B cell (primary cell): ENCODE data around the gene GINS3. TPM values are rescaled to one million over a fixed set of nuclear protein-coding genes. Genes with fewer than 3 reads are reported as not detected.

Experiments
- ATAC-seq: fragments of 200-7000 bp; cut with Tn5 transposase; one replicate; pipeline ENCODE4 v1.10.0; 2021; ENCODE audit warnings: low read depth, mild to moderate bottlenecking, moderate number of reproducible peaks, moderate library complexity
- CTCF ChIA-PET: fragments of 350-600 bp; sonication (Branson Sonifier 250); formaldehyde crosslinking; loops from one replicate; lab custom pipeline; 2021; ENCODE audit warnings: antibody characterized with exemption, inconsistent platforms; lab: Charles Lee
- POLR2A ChIA-PET: fragments of 350-600 bp; sonication (Branson Sonifier 250); formaldehyde crosslinking; loops from one replicate; lab custom pipeline; 2021; ENCODE audit warnings: antibody characterized with exemption; lab: Charles Lee
- DNase-seq: peaks from one replicate; pipeline ENCODE4 v3.0.0; 2013
- H2AFZ ChIP-seq: 2 replicates; pipeline ENCODE4 v1.6.1; 2012; ENCODE audit warnings: mild to moderate bottlenecking, low read depth, low read length; ENCODE audit not compliant: insufficient read depth, poor library complexity, severe bottlenecking
- H3K27ac ChIP-seq, 2 donors: 1 replicate in 1 of 2; 2 replicates in 1 of 2; pipeline ENCODE4 v1.5.1; 2012 to 2013; ENCODE audit warnings: low read length in 2 of 2, mild to moderate bottlenecking in 2 of 2, moderate library complexity in 1 of 2
- H3K27me3 ChIP-seq, 4 experiments: fragments of 200-600 bp in 1 of 4; sonication (generic) in 1 of 4; replicated peaks in 1 of 4; 1 replicate in 2 of 4; 2 replicates in 2 of 4; pipeline versions ENCODE4 v1.6.1 to v1.7.0; 2013 to 2016; ENCODE audit warnings: low read length in 3 of 4, mild to moderate bottlenecking in 2 of 4, mixed read lengths in 1 of 4, moderate library complexity in 1 of 4; ENCODE audit not compliant: insufficient read depth in 4 of 4, control insufficient read depth in 3 of 4; ENCODE audit errors: control extremely low read depth in 1 of 4
- H3K36me3 ChIP-seq, 2 experiments: replicated peaks in 1 of 2; 1 replicate in 1 of 2; 2 replicates in 1 of 2; pipeline versions ENCODE4 v1.6.1 to v1.7.1; 2013; ENCODE audit warnings: low read length in 1 of 2; ENCODE audit not compliant: insufficient read depth in 2 of 2, control insufficient read depth in 1 of 2; ENCODE audit errors: control extremely low read depth in 1 of 2, extremely low read depth in 1 of 2
- H3K4me1 ChIP-seq, 2 donors: fragments of 200-600 bp in 1 of 2; sonication (generic) in 1 of 2; 1 replicate in 1 of 2; 2 replicates in 1 of 2; pipeline versions ENCODE4 v1.5.1 to v1.6.1; 2013 to 2017; ENCODE audit warnings: low read length in 2 of 2; ENCODE audit not compliant: control insufficient read depth in 2 of 2, insufficient read depth in 2 of 2
- H3K4me2 ChIP-seq: replicated peaks from 2 replicates; pipeline ENCODE3; 2012; ENCODE audit warnings: mild to moderate bottlenecking, low read depth, low read length; ENCODE audit not compliant: poor library complexity, severe bottlenecking
- H3K4me3 ChIP-seq, 5 experiments: fragments of 200-600 bp in 1 of 5; sonication (generic) in 1 of 5; 1 replicate in 3 of 5; 2 replicates in 2 of 5; pipeline versions ENCODE4 v1.5.1 to v1.7.0; 2011 to 2016; ENCODE audit warnings: low read length in 4 of 5, mild to moderate bottlenecking in 4 of 5, low read depth in 2 of 5, control low read depth in 1 of 5, moderate library complexity in 1 of 5; ENCODE audit not compliant: insufficient read depth in 1 of 5; ENCODE audit errors: control extremely low read depth in 1 of 5, extremely low read depth in 1 of 5
- H3K79me2 ChIP-seq: fragments of 200-600 bp; sonication (generic); one replicate; pipeline ENCODE4 v1.6.0; 2016; ENCODE audit warnings: low read length; ENCODE audit not compliant: control insufficient read depth, insufficient read depth
- H3K9ac ChIP-seq: fragments of 200-600 bp; sonication (generic); 2 replicates; pipeline ENCODE4 v1.6.1; 2017; ENCODE audit warnings: mild to moderate bottlenecking, low read length, moderate library complexity
- H3K9me3 ChIP-seq, 3 donors: one replicate each; pipeline versions ENCODE4 v1.6.1 to v1.7.1; 2013; ENCODE audit warnings: low read length in 2 of 3; ENCODE audit not compliant: control insufficient read depth in 2 of 3, insufficient read depth in 1 of 3; ENCODE audit errors: control extremely low read depth in 1 of 3
- H4K20me1 ChIP-seq: 2 replicates; pipeline ENCODE4 v1.6.0; 2012; ENCODE audit warnings: mild to moderate bottlenecking, low read length; ENCODE audit not compliant: insufficient read depth, control insufficient read depth, poor library complexity, severe bottlenecking
- H3K27ac Mint-ChIP-seq: one replicate; pipeline ENCODE4 v1.8.0; 2021; ENCODE audit warnings: mixed read lengths
- H3K27me3 Mint-ChIP-seq: one replicate; pipeline ENCODE4 v1.8.0; 2021; ENCODE audit warnings: mixed read lengths
- H3K4me1 Mint-ChIP-seq: one replicate; pipeline ENCODE4 v1.8.0; 2021; ENCODE audit warnings: mixed read lengths
- H3K4me3 Mint-ChIP-seq: one replicate; pipeline ENCODE4 v1.8.0; 2021; ENCODE audit warnings: mixed read lengths
- H3K9me3 Mint-ChIP-seq: one replicate; pipeline ENCODE4 v1.8.0; 2022; ENCODE audit warnings: mixed read lengths; ENCODE audit not compliant: insufficient read depth
- EZH2 ChIP-seq: IDR thresholded peaks from 2 replicates; pipeline ENCODE4 v1.6.1; 2012; ENCODE audit warnings: borderline replicate concordance, low read depth, mild to moderate bottlenecking, moderate library complexity, low read length; ENCODE audit not compliant: insufficient read depth, poor library complexity, severe bottlenecking
- WGBS: methylation state at CpG from one replicate; pipeline ENCODE4 v1.1.5; 2013; ENCODE audit warnings: missing lambda C conversion rate; ENCODE audit not compliant: insufficient coverage; 5-methylcytosine and 5-hydroxymethylcytosine counted together
- intact Hi-C: fragments of 100-400 bp; cut with micrococcal nuclease; formaldehyde crosslinking; loops from one replicate; pipeline ENCODE4 v1.10.0; 2022
- polyA plus RNA-seq: library from polyadenylated mRNA; depleted of rRNA; stranded (reverse); fragments of >200 nt; gene quantifications from 2 replicates; pipeline ENCODE4 v1.2.3, GENCODE V29; 2012
- total RNA-seq, 2 donors: library from RNA; stranded (reverse); fragments of 120-200 nt in 1 of 2; gene quantifications; 1 replicate in 1 of 2; 2 replicates in 1 of 2; pipeline versions ENCODE4 v1.2.3 to v1.2.4, GENCODE V29; 2013 to 2022
- TF ChIP-seq, protein P1 (sequence below): fragments of 200-600 bp; IDR thresholded peaks from one replicate; pipeline ENCODE4 v1.8.0; 2022; ENCODE audit warnings: antibody characterized with exemption, mild to moderate bottlenecking

GINS3 gene
- total and polyA plus RNA-seq, 2 donors (not counting 1 experiment from before 2014, with no cell fraction given) = 1.1 to 2.3 TPM

- no peaks in the 10 kb centered on the region for H3K36me3 ChIP-seq
- TF ChIP-seq, protein P1, sequence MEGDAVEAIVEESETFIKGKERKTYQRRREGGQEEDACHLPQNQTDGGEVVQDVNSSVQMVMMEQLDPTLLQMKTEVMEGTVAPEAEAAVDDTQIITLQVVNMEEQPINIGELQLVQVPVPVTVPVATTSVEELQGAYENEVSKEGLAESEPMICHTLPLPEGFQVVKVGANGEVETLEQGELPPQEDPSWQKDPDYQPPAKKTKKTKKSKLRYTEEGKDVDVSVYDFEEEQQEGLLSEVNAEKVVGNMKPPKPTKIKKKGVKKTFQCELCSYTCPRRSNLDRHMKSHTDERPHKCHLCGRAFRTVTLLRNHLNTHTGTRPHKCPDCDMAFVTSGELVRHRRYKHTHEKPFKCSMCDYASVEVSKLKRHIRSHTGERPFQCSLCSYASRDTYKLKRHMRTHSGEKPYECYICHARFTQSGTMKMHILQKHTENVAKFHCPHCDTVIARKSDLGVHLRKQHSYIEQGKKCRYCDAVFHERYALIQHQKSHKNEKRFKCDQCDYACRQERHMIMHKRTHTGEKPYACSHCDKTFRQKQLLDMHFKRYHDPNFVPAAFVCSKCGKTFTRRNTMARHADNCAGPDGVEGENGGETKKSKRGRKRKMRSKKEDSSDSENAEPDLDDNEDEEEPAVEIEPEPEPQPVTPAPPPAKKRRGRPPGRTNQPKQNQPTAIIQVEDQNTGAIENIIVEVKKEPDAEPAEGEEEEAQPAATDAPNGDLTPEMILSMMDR = no peak
- no peak for TF ChIP-seq EZH2
- H3K27me3 Mint-ChIP-seq = no peaks in the 10 kb centered on the region
- H3K4me2 ChIP-seq = no peak overlapping the region
- ATAC-seq = no peak
- ChIA-PET CTCF (no interaction called here), POLR2A (no interaction called here)
- H3K27ac Mint-ChIP-seq = no peak overlapping the region
- H3K27ac ChIP-seq = no peak overlapping the region
- no peak for DNase-seq
- no peaks in the 10 kb centered on the region for H4K20me1 ChIP-seq
- H3K9me3 Mint-ChIP-seq = no peaks in the 10 kb centered on the region
- no peak overlapping the region for H2AFZ ChIP-seq
- H3K4me1 Mint-ChIP-seq = no peaks in the 10 kb centered on the region
- H3K4me1 ChIP-seq = no peaks in the 10 kb centered on the region
- H3K27me3 ChIP-seq = no peaks in the 10 kb centered on the region
- H3K9me3 ChIP-seq = no peaks in the 10 kb centered on the region
- WGBS = 96% methylated on average over 7 of the region's 7 CpGs
- no peak overlapping the region for H3K4me3 ChIP-seq
- no peak overlapping the region for H3K4me3 Mint-ChIP-seq
- intact Hi-C loops = no loop called here
- H3K79me2 ChIP-seq = no peaks in the 10 kb centered on the region
- no peak overlapping the region for H3K9ac ChIP-seq
Measured at GRCh38 chr16:58402796-58403195, 10.5 kb downstream of the GINS3 start.

DNA sequence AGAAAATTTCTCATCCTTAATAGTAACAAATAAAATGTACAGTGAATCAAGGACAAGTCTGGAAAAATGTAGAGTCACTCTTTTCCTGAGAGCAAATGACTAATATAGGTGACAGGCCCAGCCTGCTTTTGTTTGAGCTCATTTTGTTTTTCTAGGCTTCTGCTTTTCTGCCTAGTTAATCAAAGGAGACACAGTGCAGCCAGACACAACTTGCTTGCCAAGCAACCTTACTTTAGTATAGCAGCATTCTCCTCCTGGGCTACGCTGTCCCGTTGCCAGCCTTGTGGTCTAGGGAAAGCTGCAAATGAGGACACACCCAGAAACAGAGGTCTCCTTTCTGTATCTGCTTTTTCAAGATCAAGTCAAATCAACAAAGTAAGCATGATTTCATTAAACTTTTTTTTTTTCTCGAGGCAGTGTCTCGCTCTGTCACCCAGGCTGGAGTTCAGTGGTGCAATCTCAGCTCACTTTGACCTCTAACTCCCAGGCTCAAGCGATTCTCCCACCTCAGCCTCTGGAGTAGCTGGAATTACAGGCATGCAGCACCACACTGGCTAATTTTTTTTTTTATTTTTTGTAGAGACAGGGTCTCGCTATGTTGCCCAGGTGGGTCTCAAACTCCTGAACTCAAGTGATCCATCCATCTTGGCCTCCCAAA is 17.2 kb downstream of the GINS3 start:
- H3K4me2 ChIP-seq = no peak overlapping the region
- CTCF ChIA-PET = interaction anchor here (0.6 kb wide), 1 partner anchor 641 kb away, joined by 3 read pairs; no protein-coding TSS in a partner anchor

More for the DNA sequence above, 17.2 kb downstream of the GINS3 start:
- POLR2A ChIA-PET = no interaction called here
- Histone ChIP-seq H3K4me3 (no peak overlapping the region), H4K20me1 (no peaks in the 10 kb centered on the region), H3K36me3 (no peaks in the 10 kb centered on the region), H3K9me3 (no peaks in the 10 kb centered on the region), H3K4me1 (peaks cover 0 to 3% of the 10 kb centered on the region in 2 donors), H3K79me2 (no peaks in the 10 kb centered on the region), H3K27me3 (no peaks in the 10 kb centered on the region), H2AFZ (no peak overlapping the region), H3K27ac (no peak overlapping the region), H3K9ac (no peak overlapping the region)
- TF ChIP-seq, protein P1 = no peak
- TF ChIP-seq EZH2 = no peak
- 89% methylated on average over 5 of the region's 6 CpGs for WGBS
- intact Hi-C loops = no loop called here
- Mint-ChIP-seq H3K4me1 (peaks cover 8% of the 10 kb centered on the region), H3K9me3 (no peaks in the 10 kb centered on the region), H3K27ac (no peak overlapping the region), H3K4me3 (no peak overlapping the region), H3K27me3 (no peaks in the 10 kb centered on the region)
- no peak for DNase-seq
- no peak for ATAC-seq
